Hepatocyte (in vitro differentiated cells): ENCODE measurements around the gene BAHCC1. TPM values are rescaled to one million over a fixed set of nuclear protein-coding genes. Genes with fewer than 3 reads are reported as not detected.

ENCODE experiments used
- DNase-seq: peaks from one replicate; pipeline ENCODE4 v3.0.0-alpha.2; 2016; ENCODE audit warnings: low spot score
- H2AFZ ChIP-seq: fragments of 200-600 bp; sonication (generic); 2 replicates; pipeline ENCODE4 v1.6.0; 2016; ENCODE audit warnings: antibody characterized with exemption, mild to moderate bottlenecking
- H3K27ac ChIP-seq: fragments of 200-600 bp; sonication (generic); 2 replicates; pipeline ENCODE4 v1.5.1; 2016; ENCODE audit warnings: mild to moderate bottlenecking
- H3K27me3 ChIP-seq: fragments of 200-600 bp; sonication (generic); 2 replicates; pipeline ENCODE4 v1.6.1; 2016
- H3K36me3 ChIP-seq: fragments of 200-600 bp; sonication (generic); replicated peaks from 2 replicates; pipeline ENCODE4 v1.5.1; 2016; ENCODE audit warnings: low read depth; ENCODE audit not compliant: insufficient read depth
- H3K4me1 ChIP-seq: fragments of 200-600 bp; sonication (generic); 2 replicates; pipeline ENCODE4 v1.5.1; 2016; ENCODE audit warnings: mild to moderate bottlenecking, moderate library complexity; ENCODE audit not compliant: insufficient read depth
- H3K4me2 ChIP-seq: fragments of 200-600 bp; sonication (generic); 2 replicates; pipeline ENCODE4 v1.6.0; 2016
- H3K4me3 ChIP-seq: fragments of 200-600 bp; sonication (generic); 2 replicates; pipeline ENCODE4 v1.5.1; 2016; ENCODE audit warnings: mild to moderate bottlenecking
- H3K79me2 ChIP-seq: fragments of 200-600 bp; sonication (generic); 2 replicates; pipeline ENCODE4 v1.6.0; 2017; ENCODE audit warnings: mild to moderate bottlenecking
- H3K9me2 ChIP-seq: fragments of 200-600 bp; sonication (generic); replicated peaks from 2 replicates; pipeline ENCODE4 v1.6.0; 2017; ENCODE audit warnings: mild to moderate bottlenecking; ENCODE audit not compliant: insufficient read depth
- H3K9me3 ChIP-seq: fragments of 200-600 bp; sonication (generic); 2 replicates; pipeline ENCODE4 v1.5.1; 2016; ENCODE audit warnings: low read depth, mild to moderate bottlenecking
- H4K20me1 ChIP-seq: fragments of 200-600 bp; sonication (generic); 2 replicates; pipeline ENCODE4 v1.6.0; 2016; ENCODE audit warnings: mild to moderate bottlenecking; ENCODE audit not compliant: insufficient read depth, poor library complexity, severe bottlenecking
- EZH2 ChIP-seq: fragments of 200-600 bp; sonication (generic); IDR thresholded peaks from 2 replicates; pipeline ENCODE4 v1.6.1; 2016; ENCODE audit warnings: antibody characterized with exemption, mild to moderate bottlenecking, borderline replicate concordance
- EZH2phosphoT487 ChIP-seq: fragments of 200-600 bp; sonication (generic); IDR thresholded peaks from one replicate; pipeline ENCODE4 v1.6.1; 2018; ENCODE audit warnings: antibody characterized with exemption, mild to moderate bottlenecking, low read depth, moderate library complexity; ENCODE audit not compliant: unreplicated experiment, severe bottlenecking
- WGBS: methylation state at CpG from one replicate; pipeline ENCODE4 v1.1.6; 2016; ENCODE audit warnings: low lambda C conversion rate; ENCODE audit errors: missing lambda C conversion rate; 5-methylcytosine and 5-hydroxymethylcytosine counted together
- polyA plus RNA-seq: library from polyadenylated mRNA; unstranded; fragments of >200 nt; fragmentation: Nextera tagmentation; extraction: Ambion mirVana; gene quantifications from 2 replicates; pipeline ENCODE4 v1.2.1, GENCODE V29; 2016
- total RNA-seq: library from RNA; depleted of rRNA; stranded (reverse); fragments of >200 nt; gene quantifications from 2 replicates; pipeline ENCODE4 v1.2.3, GENCODE V29; 2014
- TF ChIP-seq, protein P1 (sequence below): fragments of 200-600 bp; sonication (generic); IDR thresholded peaks from 2 replicates; pipeline ENCODE4 v1.5.1; 2016; ENCODE audit warnings: antibody characterized with exemption, mild to moderate bottlenecking; ENCODE audit not compliant: poor library complexity

The BAHCC1 gene
- total and polyA plus RNA-seq, 2 experiments from 2014 or later: 6.4 to 6.6 TPM

DNA sequence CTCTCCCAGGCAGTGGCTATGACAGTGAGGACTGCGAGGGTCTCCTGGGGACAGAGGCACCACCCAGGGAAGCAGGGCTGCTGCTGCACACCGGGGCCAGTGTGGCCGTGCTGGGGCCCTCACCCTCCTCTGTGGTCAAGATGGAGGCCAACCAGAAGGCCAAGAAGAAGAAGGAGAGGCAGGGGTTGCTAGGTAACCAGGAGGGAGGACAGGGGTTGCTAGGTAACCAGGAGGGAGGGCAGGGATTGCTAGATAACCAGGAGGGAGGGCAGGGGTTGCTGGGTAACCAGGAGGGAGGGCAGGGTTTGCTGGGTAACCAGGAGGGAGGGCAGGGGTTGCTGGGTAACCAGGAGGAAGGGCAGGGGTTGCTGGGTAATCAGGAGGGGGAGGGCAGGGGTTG, 62.1 kb downstream of the BAHCC1 start:
- Histone ChIP-seq H3K4me3 (no peak overlapping the region), H3K79me2 (no peaks in the 10 kb centered on the region), H3K27me3 (no peaks in the 10 kb centered on the region), H3K9me3 (no peaks in the 10 kb centered on the region), H2AFZ (no peak overlapping the region), H3K27ac (no peak overlapping the region), H3K9me2 (no peaks in the 10 kb centered on the region), H3K4me1 (no peaks in the 10 kb centered on the region), H3K4me2 (no peak overlapping the region), H4K20me1 (no peaks in the 10 kb centered on the region), H3K36me3 (no peaks in the 10 kb centered on the region)
- WGBS: 98% methylated on average over 3 of the region's 3 CpGs
- TF ChIP-seq EZH2 (no peak), EZH2phosphoT487 (no peak)
- TF ChIP-seq, protein P1, sequence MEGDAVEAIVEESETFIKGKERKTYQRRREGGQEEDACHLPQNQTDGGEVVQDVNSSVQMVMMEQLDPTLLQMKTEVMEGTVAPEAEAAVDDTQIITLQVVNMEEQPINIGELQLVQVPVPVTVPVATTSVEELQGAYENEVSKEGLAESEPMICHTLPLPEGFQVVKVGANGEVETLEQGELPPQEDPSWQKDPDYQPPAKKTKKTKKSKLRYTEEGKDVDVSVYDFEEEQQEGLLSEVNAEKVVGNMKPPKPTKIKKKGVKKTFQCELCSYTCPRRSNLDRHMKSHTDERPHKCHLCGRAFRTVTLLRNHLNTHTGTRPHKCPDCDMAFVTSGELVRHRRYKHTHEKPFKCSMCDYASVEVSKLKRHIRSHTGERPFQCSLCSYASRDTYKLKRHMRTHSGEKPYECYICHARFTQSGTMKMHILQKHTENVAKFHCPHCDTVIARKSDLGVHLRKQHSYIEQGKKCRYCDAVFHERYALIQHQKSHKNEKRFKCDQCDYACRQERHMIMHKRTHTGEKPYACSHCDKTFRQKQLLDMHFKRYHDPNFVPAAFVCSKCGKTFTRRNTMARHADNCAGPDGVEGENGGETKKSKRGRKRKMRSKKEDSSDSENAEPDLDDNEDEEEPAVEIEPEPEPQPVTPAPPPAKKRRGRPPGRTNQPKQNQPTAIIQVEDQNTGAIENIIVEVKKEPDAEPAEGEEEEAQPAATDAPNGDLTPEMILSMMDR: no peak
- DNase-seq: no peak

GRCh38 chr17:81457917-81458555, 62.8 kb downstream of the BAHCC1 start:
- H3K9me3 ChIP-seq: no peaks in the 10 kb centered on the region
- no peak overlapping the region for H2AFZ ChIP-seq
- WGBS: over 99% methylated on average over 13 of the region's 25 CpGs
- H3K4me2 ChIP-seq: no peak overlapping the region
- no peaks in the 10 kb centered on the region for H4K20me1 ChIP-seq
- DNase-seq: no peak
- H3K4me3 ChIP-seq: no peak overlapping the region
- no peaks in the 10 kb centered on the region for H3K9me2 ChIP-seq
- no peaks in the 10 kb centered on the region for H3K36me3 ChIP-seq
- H3K4me1 ChIP-seq: no peaks in the 10 kb centered on the region
- no peaks in the 10 kb centered on the region for H3K27me3 ChIP-seq
- no peaks in the 10 kb centered on the region for H3K79me2 ChIP-seq
- no peak overlapping the region for H3K27ac ChIP-seq
- TF ChIP-seq EZH2phosphoT487 (no peak), EZH2 (no peak)
- TF ChIP-seq, protein P1: no peak

- H3K27me3 ChIP-seq: no peaks in the 10 kb centered on the region
- H4K20me1 ChIP-seq: no peaks in the 10 kb centered on the region
- DNase-seq: no peak
- 96% methylated on average over 12 of the region's 22 CpGs for WGBS
- no peaks in the 10 kb centered on the region for H3K9me2 ChIP-seq
- H3K4me3 ChIP-seq: no peak overlapping the region
- H3K4me1 ChIP-seq: no peaks in the 10 kb centered on the region
- no peaks in the 10 kb centered on the region for H3K79me2 ChIP-seq
- H2AFZ ChIP-seq: no peak overlapping the region
- TF ChIP-seq, protein P1: no peak
- TF ChIP-seq EZH2 (no peak), EZH2phosphoT487 (no peak)
- no peaks in the 10 kb centered on the region for H3K9me3 ChIP-seq
- no peak overlapping the region for H3K27ac ChIP-seq
- no peaks in the 10 kb centered on the region for H3K36me3 ChIP-seq
- H3K4me2 ChIP-seq: no peak overlapping the region
Measured at GRCh38 chr17:81458628-81459027, 63.4 kb downstream of the BAHCC1 start.
